Body of pancreas (tissue), 4 donors: ENCODE data around the gene PPP2R5A.

ENCODE experiments used
- CTCF ChIP-seq, 7 experiments: fragments of 450-650 bp in 4 of 7; fragments of 200-600 bp in 3 of 7; sonication (generic) in 3 of 7; IDR thresholded peaks; one replicate each; pipeline ENCODE4 v1.5.1; 2016 to 2019; ENCODE audit warnings: antibody characterized with exemption in 7 of 7
- POLR2A ChIP-seq, 3 donors: fragments of 450-650 bp; IDR thresholded peaks; one replicate each; pipeline ENCODE4 v1.6.1; 2016; ENCODE audit warnings: antibody characterized with exemption in 3 of 3, mild to moderate bottlenecking in 2 of 3

- TF ChIP-seq CTCF (IDR thresholded peaks at IDR 0.05) (no peak), POLR2A (IDR thresholded peaks at IDR 0.05) (no peak)
Observed at GRCh38 chr1:212344905-212345304, 59.7 kb downstream of the PPP2R5A start.
